K562 (cell line): ENCODE results near the gene ACTRT3. TPM values are rescaled to one million over a fixed set of nuclear protein-coding genes. Genes with fewer than 3 reads are reported as not detected.
A peak's percentile ranks its signal among the peaks of the same experiment; 100 is the strongest.

ENCODE experiments used
- BHLHE40 ChIP-seq: IDR thresholded peaks from 2 replicates; pipeline ENCODE4 v1.6.1; 2011; ENCODE audit warnings: low read length, improper control_type of control experiment
- GATA2 ChIP-seq: sonication (generic); formaldehyde crosslinking; IDR thresholded peaks from 2 replicates; pipeline ENCODE4 v1.4.0; 2020; ENCODE audit warnings: mild to moderate bottlenecking, missing genetic modification reagents
- ILF3 ChIP-seq: fragments of 450-650 bp; IDR thresholded peaks from 2 replicates; pipeline ENCODE4 v1.6.1; 2018; ENCODE audit warnings: antibody characterized with exemption, mild to moderate bottlenecking, moderate library complexity, borderline replicate concordance
- LEF1 ChIP-seq: fragments of 450-650 bp; IDR thresholded peaks from 2 replicates; pipeline ENCODE4 v1.6.1; 2016; ENCODE audit warnings: mild to moderate bottlenecking
- NR4A1 ChIP-seq, 2 experiments: fragments of 250-450 bp in 1 of 2; fragments of 450-650 bp in 1 of 2; sonication (Bioruptor Pico) in 1 of 2; IDR thresholded peaks; 2 replicates each; pipeline versions ENCODE4 v1.4.0 to v1.6.1; 2016 to 2020; ENCODE audit warnings: mild to moderate bottlenecking in 2 of 2, missing compliant biosample characterization in 1 of 2, missing genetic modification characterization in 1 of 2, moderate library complexity in 1 of 2
- RNF219 ChIP-seq: fragments of 250-450 bp; sonication (Bioruptor Pico); IDR thresholded peaks from 2 replicates; pipeline ENCODE4 v1.5.0; 2022; ENCODE audit warnings: mild to moderate bottlenecking
- SRF ChIP-seq, 2 experiments: fragments of 250-450, 450-650 bp in 1 of 2; sonication (Bioruptor Pico) in 1 of 2; sonication (generic) in 1 of 2; formaldehyde crosslinking; IDR thresholded peaks; 2 replicates each; pipeline versions ENCODE4 v1.5.0 to v1.5.1; 2020 to 2022; ENCODE audit warnings: mild to moderate bottlenecking in 1 of 2, missing genetic modification reagents in 1 of 2
- TEAD4 ChIP-seq, 2 experiments: sonication (generic) in 1 of 2; formaldehyde crosslinking in 1 of 2; IDR thresholded peaks; 2 replicates each; pipeline versions ENCODE4 v1.6.1 to v1.8.0; 2012 to 2022; ENCODE audit warnings: borderline replicate concordance in 1 of 2, inconsistent platforms in 1 of 2, low read length in 1 of 2, mild to moderate bottlenecking in 1 of 2, missing genetic modification reagents in 1 of 2
- THAP7 ChIP-seq: fragments of 250-450 bp; sonication (Bioruptor Pico); IDR thresholded peaks from 2 replicates; pipeline ENCODE4 v1.5.0; 2021
- ZNF280A ChIP-seq: fragments of 450-650 bp; IDR thresholded peaks from 2 replicates; pipeline ENCODE4 v1.6.1; 2018; ENCODE audit warnings: mild to moderate bottlenecking, low read depth; ENCODE audit not compliant: partially characterized antibody
- ZNF395 ChIP-seq: fragments of 200-800 bp; sonication (Bioruptor generic); IDR thresholded peaks from 2 replicates; pipeline ENCODE4 v1.6.1; 2017; ENCODE audit warnings: missing genetic modification characterization, missing compliant biosample characterization
- ZNF398 ChIP-seq: fragments of 250-450 bp; sonication (Bioruptor Pico); IDR thresholded peaks from 2 replicates; pipeline ENCODE4 v1.8.0; 2021; ENCODE audit warnings: moderate library complexity, mild to moderate bottlenecking, inconsistent platforms
- ZNF436 ChIP-seq: fragments of 250-450, 450-650 bp; sonication (Bioruptor Pico); formaldehyde crosslinking; IDR thresholded peaks from 2 replicates; pipeline ENCODE4 v1.7.0; 2020; ENCODE audit warnings: mild to moderate bottlenecking
- polyA plus RNA-seq, 8 experiments: library from polyadenylated mRNA; depleted of rRNA in 4 of 8; stranded (reverse) in 5 of 8; unstranded in 3 of 8; fragments of >200 nt; fragmentation: Nextera tagmentation in 2 of 8; fragmentation: Illumina TruSeq in 1 of 8; extraction: Ambion mirVana in 2 of 8; extraction: Trizol in 1 of 8; gene quantifications; 2 replicates each; pipeline versions ENCODE4 v1.2.1 to v1.2.3, GENCODE V29; 2011 to 2014; ENCODE audit warnings: inconsistent platforms in 1 of 8, missing spikeins in 1 of 8
- total RNA-seq, 7 experiments: library from RNA; depleted of rRNA in 6 of 7; stranded (reverse); fragments of >200 nt in 6 of 7; fragmentation: Illumina TruSeq in 2 of 7; extraction: Trizol in 2 of 7; gene quantifications; 2 replicates each; pipeline versions ENCODE4 v1.2.1 to v1.2.3, GENCODE V29; 2011 to 2021; ENCODE audit warnings: low replicate concordance in 1 of 7

Gene ACTRT3
- total and polyA plus RNA-seq, 9 of the 15 experiments (the other 6 are each of a cell fraction or from before 2014, with no cell fraction given) = 0.06 to 0.11 (median 0.07) TPM; not detected in 5

GRCh38 chr3:169764882-169765612, 4.3 kb downstream of the ACTRT3 start, which contains the start of gene TERC (continued):
- 0 out of 2 replicates have a peak, but pooled peaks have one; percentile 8 for TF ChIP-seq TEAD4 (IDR thresholded peaks at IDR 0.05; ENCODE audit: low read length)
- no peak for TF ChIP-seq TEAD4 (CRISPR knock-in tag; IDR thresholded peaks at IDR 0.05; ENCODE audit: borderline replicate concordance)
- peak; percentile 68; the same call in 1 of the 2 replicates for TF ChIP-seq ILF3
- TF ChIP-seq LEF1 = no peak
- TF ChIP-seq ZNF398 (CRISPR knock-in tag) = no peak
- TF ChIP-seq ZNF395 (CRISPR knock-in tag) = no peak
- peak; percentile 70; the same call in 1 of the 2 replicates for TF ChIP-seq ZNF436
- peak; percentile 31; the same call in 1 of the 2 replicates for TF ChIP-seq BHLHE40
- TF ChIP-seq SRF (CRISPR knock-in tag; IDR thresholded peaks at IDR 0.05) = peak in 1 of 2 experiments; percentile 49; a peak in 1 of 4 replicates
- no peak for TF ChIP-seq ZNF280A
- TF ChIP-seq THAP7 (CRISPR knock-in tag) = peak; percentile 93
- TF ChIP-seq RNF219 = no peak
- TF ChIP-seq NR4A1 (CRISPR knock-in tag; IDR thresholded peaks at IDR 0.05) = no peak
- TF ChIP-seq NR4A1 (tag; IDR thresholded peaks at IDR 0.05) = no peak
- TF ChIP-seq GATA2 (CRISPR knock-in tag) = no peak
